ENCODE results near the gene NPPB.

Gene NPPB

GRCh38 chr1:11847667-11848372, 10.9 kb downstream of the NPPB start, which contains the start of gene NPPA:
TSS of gene NPPA (minus strand) at chr1:11847783. CDS start at chr1:11847684, 99 bp downstream.
- TF ChIP-seq POLR2A (IDR thresholded peaks at IDR 0.05; ENCODE audit: extremely low read depth, insufficient read length) (no peak), MYC (IDR thresholded peaks at IDR 0.05; ENCODE audit: low read depth, low read length) (no peak), MAX (IDR thresholded peaks at IDR 0.05; ENCODE audit: low read depth, low read length) (no peak)
- TF ChIP-seq, protein P1, sequence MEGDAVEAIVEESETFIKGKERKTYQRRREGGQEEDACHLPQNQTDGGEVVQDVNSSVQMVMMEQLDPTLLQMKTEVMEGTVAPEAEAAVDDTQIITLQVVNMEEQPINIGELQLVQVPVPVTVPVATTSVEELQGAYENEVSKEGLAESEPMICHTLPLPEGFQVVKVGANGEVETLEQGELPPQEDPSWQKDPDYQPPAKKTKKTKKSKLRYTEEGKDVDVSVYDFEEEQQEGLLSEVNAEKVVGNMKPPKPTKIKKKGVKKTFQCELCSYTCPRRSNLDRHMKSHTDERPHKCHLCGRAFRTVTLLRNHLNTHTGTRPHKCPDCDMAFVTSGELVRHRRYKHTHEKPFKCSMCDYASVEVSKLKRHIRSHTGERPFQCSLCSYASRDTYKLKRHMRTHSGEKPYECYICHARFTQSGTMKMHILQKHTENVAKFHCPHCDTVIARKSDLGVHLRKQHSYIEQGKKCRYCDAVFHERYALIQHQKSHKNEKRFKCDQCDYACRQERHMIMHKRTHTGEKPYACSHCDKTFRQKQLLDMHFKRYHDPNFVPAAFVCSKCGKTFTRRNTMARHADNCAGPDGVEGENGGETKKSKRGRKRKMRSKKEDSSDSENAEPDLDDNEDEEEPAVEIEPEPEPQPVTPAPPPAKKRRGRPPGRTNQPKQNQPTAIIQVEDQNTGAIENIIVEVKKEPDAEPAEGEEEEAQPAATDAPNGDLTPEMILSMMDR (IDR thresholded peaks at IDR 0.05; ENCODE audit: low read depth, low read length) = no peak
- no peak for DNase-seq (ENCODE audit: low read depth)
- H3K4me3 ChIP-seq (ENCODE audit: low read depth, low read length) = no peak within 1 kb of the TSS

DNA sequence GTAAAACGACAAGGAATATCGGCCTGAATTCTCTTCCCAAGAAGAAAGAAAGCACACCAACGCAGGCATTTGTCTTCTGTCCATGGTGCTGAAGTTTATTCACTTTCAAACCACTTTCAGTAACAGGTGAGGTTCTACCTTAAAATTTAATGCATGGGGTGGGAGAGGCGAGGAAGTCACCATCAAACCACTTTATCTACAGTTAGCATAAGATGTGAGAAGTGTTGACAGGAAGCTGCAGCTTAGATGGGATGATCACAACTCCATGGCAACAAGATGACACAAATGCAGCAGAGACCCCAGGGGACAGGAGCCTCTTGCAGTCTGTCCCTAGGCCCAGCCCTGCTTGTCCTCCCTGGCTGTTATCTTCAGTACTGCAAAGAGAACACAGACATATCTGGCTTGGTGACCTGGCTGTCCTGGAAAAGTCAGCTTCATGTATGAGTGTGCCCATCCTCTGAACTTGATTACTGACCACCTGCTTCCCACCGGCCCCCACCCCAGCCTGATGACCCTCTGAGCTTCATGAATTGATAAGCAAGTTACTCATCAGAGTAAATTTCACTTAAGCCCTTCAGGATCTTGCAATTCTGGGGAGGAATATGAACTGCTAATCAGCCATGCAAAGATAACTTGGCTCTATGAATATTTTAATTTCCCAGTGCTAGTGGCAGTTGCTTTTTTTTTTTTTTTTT, 13.0 kb downstream of the NPPB start:
- TF ChIP-seq MAX (IDR thresholded peaks at IDR 0.05; ENCODE audit: low read depth, low read length) (no peak), MYC (IDR thresholded peaks at IDR 0.05; ENCODE audit: low read depth, low read length) (no peak), POLR2A (IDR thresholded peaks at IDR 0.05; ENCODE audit: extremely low read depth, insufficient read length) (no peak)
- TF ChIP-seq, protein P1 (IDR thresholded peaks at IDR 0.05; ENCODE audit: low read depth, low read length) = no peak
- peak; percentile 44 for DNase-seq (ENCODE audit: low read depth)
- no peak overlapping the region for H3K4me3 ChIP-seq (ENCODE audit: low read depth, low read length)

- peak; percentile 22 for DNase-seq (ENCODE audit: low read depth)
- H3K4me3 ChIP-seq (ENCODE audit: low read depth, low read length) = no peak overlapping the region
Observed at GRCh38 chr1:11842154-11843041, 16.3 kb downstream of the NPPB start.

DNA sequence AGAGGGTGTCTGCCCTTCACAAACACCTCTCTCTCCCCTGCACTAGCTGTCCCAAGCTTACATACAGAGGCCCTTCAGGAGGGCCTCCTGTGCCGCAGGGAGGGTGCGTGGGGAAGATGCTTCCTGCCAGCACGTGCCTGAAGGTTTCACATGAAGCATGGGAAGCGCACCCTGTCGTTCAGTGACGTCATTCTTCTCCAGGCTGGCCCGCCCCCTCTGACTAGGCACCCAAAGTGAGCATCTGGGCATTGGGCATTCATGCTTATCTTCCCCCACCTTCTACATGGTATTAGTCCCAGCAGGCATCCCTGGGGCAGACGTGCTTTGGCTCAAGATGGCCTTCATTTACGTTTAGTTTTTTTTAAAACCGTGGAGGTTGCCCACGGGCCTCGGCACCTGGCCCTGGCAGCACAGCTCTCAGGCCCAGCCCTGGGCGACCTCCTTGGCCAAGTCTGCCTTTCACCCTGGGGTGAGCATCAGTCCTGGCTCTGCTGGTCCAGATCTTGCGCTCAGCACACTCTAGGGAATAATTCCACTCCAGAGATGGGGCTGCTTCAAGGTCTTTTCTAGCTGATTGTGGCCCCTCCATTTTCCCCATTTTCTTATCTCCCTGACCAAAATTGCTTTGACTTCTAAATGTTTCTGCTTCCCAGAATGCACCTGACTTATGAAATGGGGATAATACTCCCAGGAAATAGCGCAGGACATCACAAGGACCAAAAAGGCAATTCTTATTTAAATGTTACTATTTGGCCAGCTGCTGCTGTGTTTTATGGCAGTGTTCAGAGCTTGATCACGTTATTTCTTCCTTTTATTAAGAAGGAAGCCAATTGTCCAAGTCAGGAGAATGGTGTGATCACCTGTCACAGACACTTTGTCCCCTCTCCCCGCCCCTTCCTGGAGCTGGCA, 17.2 kb downstream of the NPPB start:
- H3K4me3 ChIP-seq (ENCODE audit: low read depth, low read length) = no peak overlapping the region
- no peak for DNase-seq (ENCODE audit: low read depth)
- TF ChIP-seq MYC (IDR thresholded peaks at IDR 0.05; ENCODE audit: low read depth, low read length) = no peak
- TF ChIP-seq, protein P1 (IDR thresholded peaks at IDR 0.05; ENCODE audit: low read depth, low read length) = no peak
- no peak for TF ChIP-seq POLR2A (IDR thresholded peaks at IDR 0.05; ENCODE audit: extremely low read depth, insufficient read length)
- no peak for TF ChIP-seq MAX (IDR thresholded peaks at IDR 0.05; ENCODE audit: low read depth, low read length)

More at GRCh38 chr1:11842154-11843041, 16.3 kb downstream of the NPPB start:
- TF ChIP-seq MAX (IDR thresholded peaks at IDR 0.05; ENCODE audit: low read depth, low read length) (peak; percentile 54; the same call in 1 of the 2 replicates), POLR2A (IDR thresholded peaks at IDR 0.05; ENCODE audit: extremely low read depth, insufficient read length) (no peak), MYC (IDR thresholded peaks at IDR 0.05; ENCODE audit: low read depth, low read length) (no peak)
- TF ChIP-seq, protein P1 (IDR thresholded peaks at IDR 0.05; ENCODE audit: low read depth, low read length) = no peak
